NCI-H1694 (cell line): ENCODE results near the gene HOXA10.

Experiments
- DNase-seq: peaks from one replicate; lab custom pipeline; 2025; lab: John Stamatoyannopoulos, UW

HOXA10 gene

GRCh38 chr7:27173956-27174873 lies at the start of gene HOXA10:
Gene HOXA10 (minus strand): TSS chr7:27174320. CDS start chr7:27174306, 14 bp downstream.
- DNase-seq = no peak

- no peak for DNase-seq
These were observed 47.2 kb upstream of the HOXA10 start for GRCh38 chr7:27221201-27221797.

GRCh38 chr7:27220440-27220955 lies 46.4 kb upstream of the HOXA10 start:
- DNase-seq = no peak

GRCh38 chr7:27219821-27220220 lies 45.7 kb upstream of the HOXA10 start:
- no peak for DNase-seq

- no peak for DNase-seq
These were observed 43.8 kb upstream of the HOXA10 start for GRCh38 chr7:27217951-27218350.

- no peak for DNase-seq
These were observed 41.2 kb upstream of the HOXA10 start for GRCh38 chr7:27215356-27215755.

GRCh38 chr7:27214239-27214950 lies 40.3 kb upstream of the HOXA10 start:
- no peak for DNase-seq

GRCh38 chr7:27213433-27214238 lies 39.5 kb upstream of the HOXA10 start:
- no peak for DNase-seq

GRCh38 chr7:27212497-27213432 lies 38.6 kb upstream of the HOXA10 start:
- DNase-seq = no peak

- no peak for DNase-seq
These were observed 37.7 kb upstream of the HOXA10 start for GRCh38 chr7:27211764-27212204.

GRCh38 chr7:27211084-27211446 lies 36.9 kb upstream of the HOXA10 start:
- no peak for DNase-seq

- DNase-seq = no peak
These were observed 36.4 kb upstream of the HOXA10 start for GRCh38 chr7:27210441-27211083.

GRCh38 chr7:27209933-27210440 lies 35.9 kb upstream of the HOXA10 start:
- no peak for DNase-seq

- DNase-seq = no peak
These were observed 34.9 kb upstream of the HOXA10 start for GRCh38 chr7:27208998-27209397.

GRCh38 chr7:27207348-27207985 lies 33.3 kb upstream of the HOXA10 start:
- DNase-seq = no peak

GRCh38 chr7:27205325-27206280 lies 31.5 kb upstream of the HOXA10 start:
- DNase-seq = no peak

GRCh38 chr7:27204851-27205322 lies 30.8 kb upstream of the HOXA10 start:
- DNase-seq = no peak
